GM12878 (cell line): Measurements from ENCODE around the gene FERD3L. TPM values are rescaled to one million over a fixed set of nuclear protein-coding genes. Genes with fewer than 3 reads are reported as not detected.

Experiments used
- ATAC-seq: fragments of 200-7000 bp; cut with Tn5 transposase; 3 replicates; pipeline ENCODE4 v1.9.1; 2020; ENCODE audit warnings: mild to moderate bottlenecking, moderate library complexity
- BruUV-seq: library from RNA; stranded (reverse); fragments of 400-500 nt; replicated peaks from 2 replicates; lab custom pipeline; 2021; lab: Mats Ljungman, UMichigan
- CTCF ChIA-PET: fragments of 300-600 bp; sonication (Branson Sonifier 250); formaldehyde crosslinking; extraction: SDS; loops from one replicate; lab custom pipeline; 2021; ENCODE audit warnings: inconsistent platforms; lab: Yijun Ruan, JAX
- POLR2A ChIA-PET: fragments of 350-600 bp; formaldehyde crosslinking; extraction: SDS; loops from one replicate; lab custom pipeline; 2021; ENCODE audit warnings: inconsistent platforms; lab: Charles Lee
- RAD21 ChIA-PET: fragments of 300-600 bp; sonication (Branson Sonifier 250); formaldehyde crosslinking; loops from one replicate; lab custom pipeline; 2023; ENCODE audit warnings: antibody characterized with exemption; ENCODE audit not compliant: unreplicated experiment; lab: Charles Lee
- SMC1A ChIA-PET: fragments of 300-600 bp; sonication (Branson Sonifier 250); formaldehyde crosslinking; loops from one replicate; lab custom pipeline; 2023; ENCODE audit not compliant: unreplicated experiment, uncharacterized antibody; lab: Charles Lee
- DNase-seq: peaks from one replicate; pipeline ENCODE4 v3.0.0-alpha.2; 2011; ENCODE audit warnings: low read depth, low spot score
- FAIRE-seq: peaks from 3 replicates; lab custom pipeline; 2011; peaks lifted over from hg19 to GRCh38; lab: Jason Lieb, UNC
- H2AFZ ChIP-seq: 2 replicates; pipeline ENCODE4 v1.6.0; 2011; ENCODE audit warnings: low read depth, low read length, control low read depth; ENCODE audit not compliant: control insufficient read depth
- H3K27ac ChIP-seq: 2 replicates; pipeline ENCODE4 v1.5.1; 2011; ENCODE audit warnings: control low read depth; ENCODE audit not compliant: control insufficient read depth, insufficient read depth
- H3K27me3 ChIP-seq, 2 experiments: replicated peaks in 1 of 2; 2 replicates each; pipeline versions ENCODE4 v1.6.0 to v1.6.1; 2011; ENCODE audit warnings: low read length in 1 of 2; ENCODE audit not compliant: control insufficient read depth in 2 of 2, insufficient read depth in 2 of 2
- H3K36me3 ChIP-seq, 2 experiments: 2 replicates each; pipeline ENCODE4 v1.5.1; 2011; ENCODE audit warnings: low read length in 1 of 2; ENCODE audit not compliant: control insufficient read depth in 2 of 2, insufficient read depth in 2 of 2
- H3K4me1 ChIP-seq: 2 replicates; pipeline ENCODE4 v1.6.1; 2011; ENCODE audit warnings: mild to moderate bottlenecking, low read length, moderate library complexity, mixed read lengths; ENCODE audit not compliant: control insufficient read depth, insufficient read depth
- H3K4me2 ChIP-seq: 2 replicates; pipeline ENCODE4 v1.6.0; 2011; ENCODE audit warnings: control low read depth; ENCODE audit not compliant: control insufficient read depth, insufficient read depth
- H3K4me3 ChIP-seq: fragments of 200-600 bp; sonication (generic); 2 replicates; pipeline ENCODE4 v1.5.1; 2016
- H3K79me2 ChIP-seq: 2 replicates; pipeline ENCODE4 v1.6.0; 2011; ENCODE audit warnings: low read length; ENCODE audit not compliant: control insufficient read depth, insufficient read depth
- H3K9ac ChIP-seq: 2 replicates; pipeline ENCODE4 v1.8.0; 2011; ENCODE audit warnings: low read length, control low read depth, mixed read lengths; ENCODE audit not compliant: control insufficient read depth, insufficient read depth
- H3K9me3 ChIP-seq: replicated peaks from 3 replicates; pipeline ENCODE4 v1.5.1; 2011; ENCODE audit warnings: mild to moderate bottlenecking, low read length; ENCODE audit not compliant: control insufficient read depth, insufficient read depth
- H4K20me1 ChIP-seq: 2 replicates; pipeline ENCODE4 v1.6.0; 2011; ENCODE audit not compliant: control insufficient read depth, insufficient read depth
- CBFB ChIP-seq: IDR thresholded peaks from 2 replicates; pipeline ENCODE4 v1.6.1; 2016; ENCODE audit warnings: antibody characterized with exemption, low read depth
- MEF2A ChIP-seq: IDR thresholded peaks from 2 replicates; pipeline ENCODE4 v1.6.1; 2011; ENCODE audit warnings: low read depth, mild to moderate bottlenecking, low read length, moderate library complexity; ENCODE audit not compliant: insufficient read depth
- MEF2B ChIP-seq: fragments of 450-650 bp; IDR thresholded peaks from 2 replicates; pipeline ENCODE4 v1.6.1; 2018; ENCODE audit warnings: mild to moderate bottlenecking, moderate library complexity; ENCODE audit not compliant: partially characterized antibody, poor library complexity, severe bottlenecking
- RFX5 ChIP-seq: IDR thresholded peaks from 2 replicates; pipeline ENCODE4 v1.6.1; 2011; ENCODE audit warnings: low read depth, low read length, improper control_type of control experiment
- SUZ12 ChIP-seq: fragments of 200-600 bp; sonication (generic); IDR thresholded peaks from one replicate; pipeline ENCODE4 v1.6.1; 2018; ENCODE audit warnings: antibody characterized with exemption, mild to moderate bottlenecking; ENCODE audit not compliant: unreplicated experiment
- WGBS: methylation state at CpG from one replicate; pipeline ENCODE4 v1.1.6; 2016; ENCODE audit warnings: low lambda C conversion rate; ENCODE audit not compliant: insufficient replicate concordance, insufficient coverage; ENCODE audit errors: missing lambda C conversion rate; 5-methylcytosine and 5-hydroxymethylcytosine counted together
- in situ Hi-C: fragments of 300-500 bp; cut with MboI; formaldehyde crosslinking; loops from 9 replicates; pipeline ENCODE4 v1.14.3; 2018; ENCODE audit warnings: mixed read lengths
- intact Hi-C: fragments of 100-400 bp; cut with micrococcal nuclease; formaldehyde crosslinking; loops from one replicate; pipeline ENCODE4 v1.14.2; 2022; ENCODE audit not compliant: unreplicated experiment
- polyA plus RNA-seq, 11 experiments: library from polyadenylated mRNA; depleted of rRNA in 4 of 11; unstranded in 6 of 11; stranded (reverse) in 5 of 11; fragments of >200 nt; fragmentation: Nextera tagmentation in 4 of 11; fragmentation: Illumina TruSeq in 1 of 11; extraction: Ambion mirVana in 4 of 11; extraction: Trizol in 1 of 11; gene quantifications; 1 replicate in 1 of 11; 2 replicates in 10 of 11; pipeline versions ENCODE4 v1.2.1 to v1.2.3, GENCODE V29; 2011 to 2016; ENCODE audit warnings: inconsistent platforms in 2 of 11, missing spikeins in 2 of 11, low read depth in 1 of 11
- total RNA-seq, 4 experiments: library from RNA; depleted of rRNA in 3 of 4; stranded (reverse); fragments of >200 nt in 3 of 4; fragmentation: Illumina TruSeq in 1 of 4; extraction: Trizol in 1 of 4; gene quantifications; 2 replicates each; pipeline versions ENCODE4 v1.2.1 to v1.2.3, GENCODE V29; 2013 to 2021
- TF ChIP-seq, protein P1 (sequence below): IDR thresholded peaks from 2 replicates; pipeline ENCODE4 v1.6.1; 2012; ENCODE audit warnings: mild to moderate bottlenecking, low read depth, low read length
- TF ChIP-seq, protein P2 (sequence below): fragments of 450-650 bp; IDR thresholded peaks from 2 replicates; pipeline ENCODE4 v1.6.1; 2017; ENCODE audit warnings: low read depth, mild to moderate bottlenecking, moderate library complexity

The FERD3L gene
- total and polyA plus RNA-seq, 10 of the 15 experiments (the other 5 are each of a cell fraction or from before 2014, with no cell fraction given): not detected

DNA sequence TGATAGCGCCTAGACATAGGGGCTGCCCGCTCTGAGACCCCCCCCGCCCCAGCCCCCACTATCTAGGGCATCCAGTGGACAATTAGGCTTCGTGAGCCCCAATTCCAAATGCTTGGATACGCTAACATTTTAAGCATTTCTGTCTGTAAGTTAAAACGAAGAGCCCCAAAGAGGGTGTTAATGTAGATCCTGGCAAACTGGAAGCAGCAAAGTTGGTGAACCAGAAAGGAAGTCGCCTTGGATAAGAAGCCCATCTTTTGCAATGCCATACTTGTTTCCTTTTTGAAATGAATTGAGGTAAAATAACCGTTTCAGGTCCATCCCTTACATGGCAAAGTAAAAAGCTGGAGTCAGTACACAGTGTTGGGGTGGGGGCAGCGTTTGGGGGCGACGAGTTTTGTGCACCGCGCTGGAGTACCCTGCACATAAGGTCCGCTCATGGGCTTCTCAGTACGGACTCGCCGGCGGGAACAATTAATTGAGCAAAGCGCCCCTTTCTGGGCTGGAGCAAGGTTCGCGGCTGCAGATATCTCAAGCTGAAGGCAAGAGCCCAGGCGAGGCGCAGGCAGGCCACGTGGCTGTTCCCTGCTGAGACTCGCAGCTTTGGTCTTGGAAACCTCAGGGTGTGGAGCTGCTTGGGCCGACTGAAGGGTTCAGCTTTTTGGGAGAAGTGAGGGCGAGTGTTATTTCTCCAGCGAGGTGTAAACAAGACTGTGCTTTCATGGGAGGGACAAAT lies 26.4 kb downstream of the FERD3L start (continued):
- TF ChIP-seq, protein P1, sequence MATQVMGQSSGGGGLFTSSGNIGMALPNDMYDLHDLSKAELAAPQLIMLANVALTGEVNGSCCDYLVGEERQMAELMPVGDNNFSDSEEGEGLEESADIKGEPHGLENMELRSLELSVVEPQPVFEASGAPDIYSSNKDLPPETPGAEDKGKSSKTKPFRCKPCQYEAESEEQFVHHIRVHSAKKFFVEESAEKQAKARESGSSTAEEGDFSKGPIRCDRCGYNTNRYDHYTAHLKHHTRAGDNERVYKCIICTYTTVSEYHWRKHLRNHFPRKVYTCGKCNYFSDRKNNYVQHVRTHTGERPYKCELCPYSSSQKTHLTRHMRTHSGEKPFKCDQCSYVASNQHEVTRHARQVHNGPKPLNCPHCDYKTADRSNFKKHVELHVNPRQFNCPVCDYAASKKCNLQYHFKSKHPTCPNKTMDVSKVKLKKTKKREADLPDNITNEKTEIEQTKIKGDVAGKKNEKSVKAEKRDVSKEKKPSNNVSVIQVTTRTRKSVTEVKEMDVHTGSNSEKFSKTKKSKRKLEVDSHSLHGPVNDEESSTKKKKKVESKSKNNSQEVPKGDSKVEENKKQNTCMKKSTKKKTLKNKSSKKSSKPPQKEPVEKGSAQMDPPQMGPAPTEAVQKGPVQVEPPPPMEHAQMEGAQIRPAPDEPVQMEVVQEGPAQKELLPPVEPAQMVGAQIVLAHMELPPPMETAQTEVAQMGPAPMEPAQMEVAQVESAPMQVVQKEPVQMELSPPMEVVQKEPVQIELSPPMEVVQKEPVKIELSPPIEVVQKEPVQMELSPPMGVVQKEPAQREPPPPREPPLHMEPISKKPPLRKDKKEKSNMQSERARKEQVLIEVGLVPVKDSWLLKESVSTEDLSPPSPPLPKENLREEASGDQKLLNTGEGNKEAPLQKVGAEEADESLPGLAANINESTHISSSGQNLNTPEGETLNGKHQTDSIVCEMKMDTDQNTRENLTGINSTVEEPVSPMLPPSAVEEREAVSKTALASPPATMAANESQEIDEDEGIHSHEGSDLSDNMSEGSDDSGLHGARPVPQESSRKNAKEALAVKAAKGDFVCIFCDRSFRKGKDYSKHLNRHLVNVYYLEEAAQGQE: no peak
- TF ChIP-seq MEF2A: no peak
- no peak for TF ChIP-seq RFX5

DNA sequence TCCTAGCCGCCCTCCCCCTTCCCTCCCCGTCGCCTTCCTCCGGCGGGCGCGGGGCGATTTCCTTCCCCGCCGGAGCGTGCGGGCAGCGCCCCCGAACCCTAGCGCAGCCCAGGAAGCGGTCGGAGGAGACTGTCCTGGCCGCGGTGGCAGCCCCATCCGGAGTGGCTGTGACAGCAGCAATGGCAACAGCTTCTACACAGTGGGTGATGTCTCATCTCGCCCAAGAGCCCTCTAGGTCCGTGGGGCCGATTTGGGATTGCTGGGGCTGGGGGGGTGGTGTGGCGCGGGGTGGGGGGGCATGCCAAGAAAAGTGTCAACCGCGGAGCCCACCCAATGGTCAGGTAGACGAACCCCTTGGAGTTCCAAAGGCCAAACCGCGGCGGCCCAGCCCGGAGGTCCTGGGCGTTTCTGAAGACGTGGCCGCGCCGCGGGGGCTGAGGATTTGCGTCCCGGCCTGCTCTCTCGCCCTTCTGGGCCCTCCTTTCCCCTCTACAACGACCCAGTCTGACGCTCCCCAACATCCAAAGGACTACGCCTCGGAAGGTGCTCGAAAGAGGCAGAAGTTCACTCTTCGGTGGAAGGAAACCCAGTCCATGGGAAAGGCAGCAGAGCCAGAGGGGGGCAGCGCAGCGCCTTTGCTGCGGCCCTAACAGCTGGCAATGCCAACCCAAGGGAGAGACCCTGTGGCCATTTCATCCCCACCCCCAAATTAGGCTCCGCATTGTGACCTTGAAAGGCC lies 27.2 kb downstream of the FERD3L start:
- intact Hi-C loops (no loop called here), in situ Hi-C loops (loop anchor here (25.0 kb wide), 1 partner anchor 544 kb away; no protein-coding TSS in a partner anchor)
- CTCF ChIA-PET: no interaction called here
- FAIRE-seq: no peak
- H3K27me3 ChIP-seq: peaks cover 7 to 19% of the 10 kb centered on the region in 2 experiments
- BruUV-seq: no TSS peak
- no peaks in the 10 kb centered on the region for H3K79me2 ChIP-seq
- no peak overlapping the region for H3K4me3 ChIP-seq
- no peaks in the 10 kb centered on the region for H3K36me3 ChIP-seq
- 0 out of 3 replicates have a peak, but pooled peaks have one; percentile 16 for ATAC-seq
- no peak overlapping the region for H2AFZ ChIP-seq
- POLR2A ChIA-PET: no interaction called here
- H3K4me1 ChIP-seq: no peaks in the 10 kb centered on the region
- WGBS: 34% methylated on average over 17 of the region's 51 CpGs
- no peaks in the 10 kb centered on the region for H4K20me1 ChIP-seq
- no peak overlapping the region for H3K9ac ChIP-seq
- no peak overlapping the region for H3K27ac ChIP-seq
- SMC1A ChIA-PET: no interaction called here
- no peaks in the 10 kb centered on the region for H3K9me3 ChIP-seq
- DNase-seq: no peak
- TF ChIP-seq MEF2B (no peak), CBFB (no peak), SUZ12 (peak; percentile 45)
- TF ChIP-seq, protein P2, sequence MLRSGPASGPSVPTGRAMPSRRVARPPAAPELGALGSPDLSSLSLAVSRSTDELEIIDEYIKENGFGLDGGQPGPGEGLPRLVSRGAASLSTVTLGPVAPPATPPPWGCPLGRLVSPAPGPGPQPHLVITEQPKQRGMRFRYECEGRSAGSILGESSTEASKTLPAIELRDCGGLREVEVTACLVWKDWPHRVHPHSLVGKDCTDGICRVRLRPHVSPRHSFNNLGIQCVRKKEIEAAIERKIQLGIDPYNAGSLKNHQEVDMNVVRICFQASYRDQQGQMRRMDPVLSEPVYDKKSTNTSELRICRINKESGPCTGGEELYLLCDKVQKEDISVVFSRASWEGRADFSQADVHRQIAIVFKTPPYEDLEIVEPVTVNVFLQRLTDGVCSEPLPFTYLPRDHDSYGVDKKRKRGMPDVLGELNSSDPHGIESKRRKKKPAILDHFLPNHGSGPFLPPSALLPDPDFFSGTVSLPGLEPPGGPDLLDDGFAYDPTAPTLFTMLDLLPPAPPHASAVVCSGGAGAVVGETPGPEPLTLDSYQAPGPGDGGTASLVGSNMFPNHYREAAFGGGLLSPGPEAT: no peak
- no peak overlapping the region for H3K4me2 ChIP-seq
- RAD21 ChIA-PET: no interaction called here
